ENCODE results near the gene ZPLD1. TPM values are rescaled to one million over a fixed set of nuclear protein-coding genes. Genes with fewer than 3 reads are reported as not detected.

Gene ZPLD1
- total RNA-seq = not detected in 2 replicates

DNA sequence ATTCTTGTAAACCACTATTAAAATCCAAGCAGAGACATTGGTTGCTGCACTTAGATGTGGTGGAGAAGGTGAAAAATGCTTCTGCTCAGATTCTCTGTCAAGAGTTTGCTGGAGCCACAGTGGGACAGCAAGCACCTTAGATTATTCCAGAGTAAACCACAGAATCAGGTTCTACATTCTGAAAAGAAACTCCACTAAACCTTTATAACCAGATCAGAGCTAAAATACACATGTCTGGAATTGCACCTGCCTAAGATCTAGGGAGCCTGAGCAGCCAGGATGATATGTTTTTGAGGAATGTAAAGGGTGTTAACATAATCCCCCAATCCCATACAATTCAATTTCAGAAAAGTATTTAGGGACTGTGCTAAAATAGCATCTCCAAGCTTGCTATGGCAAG is at the start of gene ZPLD1:
TSS of gene ZPLD1 (plus strand) at position 301 of the 400 bp plus-strand sequence. CDS start 3,473 bp downstream, outside the sequence.
- no peak for DNase-seq (ENCODE audit: low read depth in 2 of 2)

DNA sequence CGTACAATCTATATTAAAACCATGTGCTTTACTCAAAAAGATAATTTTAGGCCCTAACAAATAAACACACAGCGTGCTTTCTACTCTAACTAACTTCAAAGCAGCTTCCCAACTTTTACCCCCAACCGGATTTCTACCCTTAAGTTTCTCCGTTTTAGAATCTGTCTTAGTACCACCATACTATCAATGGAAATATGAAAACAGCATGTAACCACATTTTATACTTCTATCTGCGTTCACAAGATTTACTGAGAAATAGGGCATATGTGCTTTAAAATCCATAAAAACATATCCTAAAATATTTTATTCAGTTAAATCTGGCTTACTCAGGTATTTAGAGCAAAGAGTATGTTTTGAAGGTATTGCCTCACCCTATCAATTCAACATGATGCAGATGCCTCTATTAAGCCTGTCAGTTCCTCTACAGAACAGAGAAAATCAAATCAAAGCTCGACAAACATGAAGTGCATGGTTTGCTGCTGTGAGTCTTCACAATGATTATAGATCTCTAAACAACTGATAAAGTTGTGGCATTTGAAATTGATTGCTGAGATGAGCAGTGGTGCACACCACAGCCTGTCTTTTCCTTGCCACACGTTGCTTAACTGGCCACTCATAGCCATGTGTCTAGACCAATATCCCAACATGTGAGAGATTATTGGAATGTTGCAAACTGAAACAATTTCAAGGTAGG is 44.5 kb upstream of the ZPLD1 start:
- DNase-seq (ENCODE audit: low read depth in 2 of 2) = no peak

DNA sequence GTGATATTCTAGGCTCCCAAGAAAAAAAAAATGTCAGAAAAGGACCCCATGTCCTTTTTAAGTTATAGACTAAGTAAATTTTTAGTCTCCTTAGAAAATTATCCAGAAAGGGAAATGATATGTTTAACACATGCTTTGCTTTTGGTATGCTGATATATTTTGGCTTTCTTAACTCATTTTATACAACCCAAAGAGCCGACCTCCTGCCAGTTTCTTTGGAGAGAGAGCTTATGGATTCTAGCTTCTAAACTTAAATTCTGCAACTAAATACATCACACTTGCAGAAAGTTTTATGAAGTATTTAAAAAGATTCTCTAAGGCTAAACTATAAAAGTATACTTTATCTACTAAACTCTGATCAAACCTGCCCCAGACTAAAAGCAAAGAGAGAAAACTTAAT is 43.9 kb upstream of the ZPLD1 start:
- no peak for DNase-seq (ENCODE audit: low read depth in 2 of 2)

DNA sequence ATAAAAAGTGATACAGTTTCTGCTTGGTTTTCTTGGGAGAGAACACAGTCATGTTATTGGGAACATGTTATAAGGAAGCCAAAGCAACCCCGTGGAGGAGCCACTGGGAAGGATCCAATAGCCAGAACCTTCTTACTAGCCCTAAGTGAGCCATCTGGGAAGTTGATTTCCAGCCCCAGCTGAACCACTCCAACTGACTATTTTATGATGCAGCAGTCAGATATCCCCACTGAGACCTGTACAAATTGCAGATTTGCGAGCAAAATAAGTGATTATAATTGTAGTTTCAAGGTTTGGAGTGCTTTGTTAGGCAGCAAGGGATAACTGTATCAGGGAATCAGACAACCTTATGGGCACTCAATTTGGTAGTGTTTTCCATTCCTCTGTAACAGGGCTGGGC is 43.3 kb upstream of the ZPLD1 start:
- no peak for DNase-seq (ENCODE audit: low read depth in 2 of 2)

DNA sequence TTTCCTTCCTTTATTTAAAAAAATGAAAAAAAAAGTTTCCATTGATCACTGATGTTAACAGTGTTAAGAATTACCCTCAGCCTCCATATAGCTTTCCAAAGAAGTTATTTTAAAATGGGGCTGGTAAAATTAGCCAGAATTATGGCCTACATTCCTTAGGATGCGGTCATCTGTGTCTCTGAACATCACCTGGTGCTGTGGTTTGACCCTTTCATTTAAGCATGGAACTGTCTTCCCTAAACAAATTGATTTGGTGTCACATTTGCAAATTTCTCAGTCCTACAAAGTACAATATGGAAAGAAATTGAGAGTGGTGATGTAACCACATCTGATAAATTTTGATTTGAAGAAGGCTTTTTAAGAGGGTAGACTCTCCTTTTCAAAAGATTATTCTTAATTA is 40.3 kb upstream of the ZPLD1 start:
- no peak for DNase-seq (ENCODE audit: low read depth in 2 of 2)

DNA sequence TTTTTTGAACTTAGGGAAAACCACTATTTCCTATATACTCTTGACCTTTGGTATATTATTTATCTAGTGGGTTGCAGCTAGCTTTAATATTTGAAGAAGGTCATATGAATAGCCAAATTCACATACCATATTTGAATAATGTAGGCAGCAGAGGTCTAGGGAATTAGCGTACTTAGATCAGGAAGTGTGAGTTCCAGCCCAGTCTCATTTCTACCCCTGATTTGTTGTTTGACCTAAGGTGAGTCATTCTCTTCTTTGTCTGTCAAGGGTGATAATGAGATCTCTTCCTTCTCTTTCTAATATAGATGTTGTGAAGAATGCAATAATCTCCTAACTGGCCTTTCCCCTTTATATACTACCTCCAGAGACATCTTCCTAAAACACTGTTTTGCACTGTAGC is 36.6 kb upstream of the ZPLD1 start:
- no peak for DNase-seq (ENCODE audit: low read depth in 2 of 2)

DNA sequence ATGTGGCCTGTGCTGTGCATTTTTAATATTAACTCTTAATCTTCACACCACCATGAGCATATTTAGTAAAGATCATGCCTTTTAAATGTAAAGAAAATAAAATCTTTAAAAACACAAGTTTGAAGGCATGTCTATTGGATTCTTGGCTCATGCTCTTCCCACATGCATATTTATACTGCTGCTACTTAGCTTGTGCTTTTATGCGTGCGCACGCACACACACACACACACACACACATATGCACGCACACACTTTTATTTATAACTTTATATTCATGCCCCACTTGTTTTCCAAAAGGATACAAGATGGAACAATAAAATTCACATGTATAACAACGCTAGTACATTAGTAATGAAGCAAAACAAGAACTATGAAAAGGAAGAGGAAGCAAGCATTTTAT is 36.1 kb upstream of the ZPLD1 start:
- DNase-seq (ENCODE audit: low read depth in 2 of 2) = no peak

DNA sequence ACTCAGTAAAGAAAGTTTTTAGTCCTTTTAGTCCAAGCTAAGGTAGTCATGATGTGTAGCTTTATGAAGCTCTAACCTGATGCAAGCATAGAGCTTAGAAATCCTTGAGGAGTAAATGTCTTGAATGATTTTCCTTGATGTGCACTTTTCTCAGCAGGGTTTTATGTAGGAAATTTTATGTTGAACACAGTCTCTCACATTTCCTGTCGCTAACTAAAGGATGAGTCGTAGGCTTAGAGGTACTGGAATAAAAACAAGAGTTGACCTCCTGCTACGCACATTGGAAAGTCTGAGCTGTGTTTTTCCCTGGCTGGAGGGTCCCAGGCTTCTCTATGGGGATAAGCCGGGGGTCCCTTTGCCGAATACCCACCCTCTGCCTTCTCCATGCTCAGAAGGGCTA is 34.7 kb upstream of the ZPLD1 start:
- DNase-seq (ENCODE audit: low read depth in 2 of 2) = no peak

DNA sequence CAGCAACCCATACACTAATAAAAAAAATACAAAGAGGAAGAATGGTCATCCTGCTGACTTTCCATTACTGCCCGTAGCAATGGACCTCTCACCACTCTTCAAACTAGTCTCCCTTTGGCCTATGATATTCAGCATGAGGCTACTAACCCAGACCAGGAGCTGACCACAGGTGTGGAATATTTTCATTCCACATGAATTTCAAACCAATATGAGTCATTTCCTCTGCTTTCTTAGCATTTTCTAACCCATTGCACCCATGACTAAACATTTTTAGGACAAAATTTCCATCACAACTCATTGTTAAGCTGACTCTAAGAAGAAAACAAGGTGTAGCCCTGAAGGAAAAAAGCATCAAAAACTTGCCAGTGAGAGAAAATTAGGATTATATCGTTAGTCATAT is 34.0 kb upstream of the ZPLD1 start:
- peak in 1 of 2 donors; percentile 2 for DNase-seq (ENCODE audit: low read depth in 2 of 2)

DNA sequence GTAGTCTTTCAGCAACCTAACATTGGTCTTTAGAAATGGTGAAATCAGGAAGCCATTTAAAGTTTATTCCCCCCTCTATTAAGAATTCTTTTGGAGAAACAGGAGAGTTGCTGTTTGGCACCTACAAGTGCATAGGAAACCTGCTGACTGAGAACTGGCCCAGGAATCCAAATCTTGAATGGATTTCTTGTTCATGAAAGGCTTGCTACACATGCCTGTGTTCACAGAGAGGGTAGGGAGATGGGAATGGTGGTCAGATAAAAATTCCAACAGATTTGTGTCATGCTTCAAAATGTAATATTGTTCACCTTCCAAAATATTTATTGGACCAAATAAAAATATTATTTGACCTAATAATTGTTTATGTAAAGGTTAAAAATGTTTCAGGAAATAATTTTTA is 24.2 kb upstream of the ZPLD1 start:
- DNase-seq (ENCODE audit: low read depth in 2 of 2) = no peak

DNA sequence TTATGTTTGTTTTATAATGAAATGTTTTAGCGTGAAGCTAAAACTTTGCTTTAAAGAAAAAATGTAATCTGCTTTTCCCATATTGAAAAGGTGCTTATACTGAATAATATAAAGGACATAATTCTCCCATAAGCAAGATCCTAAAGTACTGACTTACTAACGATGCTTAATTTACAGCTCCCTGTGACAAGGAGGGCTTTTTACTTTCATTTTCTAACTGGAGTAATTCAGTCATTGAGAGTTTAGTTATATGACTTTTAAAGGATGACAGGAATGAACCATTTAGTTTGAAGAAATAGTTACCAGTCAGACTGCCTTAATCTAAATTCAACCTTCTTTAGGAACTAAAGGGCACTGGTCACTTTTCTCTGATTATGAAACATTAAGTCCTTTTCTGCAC is 19.3 kb upstream of the ZPLD1 start:
- DNase-seq (ENCODE audit: low read depth in 2 of 2) = no peak

DNA sequence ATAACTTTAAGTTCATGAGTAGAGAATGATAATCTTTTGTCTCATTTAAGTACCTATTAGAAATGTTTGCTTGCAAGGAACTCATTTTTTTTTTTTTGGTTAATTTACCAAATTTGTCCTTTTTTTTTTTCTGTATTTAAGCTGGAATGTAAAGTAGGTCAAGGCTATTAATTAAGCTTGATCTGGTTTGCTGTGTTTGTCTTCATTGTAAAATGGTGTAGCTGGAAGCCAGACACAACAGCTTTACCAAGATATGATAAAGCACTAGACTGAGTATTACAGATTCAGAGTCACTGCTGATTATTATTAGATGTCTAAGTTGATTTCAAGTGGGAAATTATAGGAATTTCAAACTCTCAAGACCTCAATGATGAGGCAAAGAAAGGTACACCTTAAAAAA is 15.0 kb upstream of the ZPLD1 start:
- DNase-seq (ENCODE audit: low read depth in 2 of 2) = no peak

DNA sequence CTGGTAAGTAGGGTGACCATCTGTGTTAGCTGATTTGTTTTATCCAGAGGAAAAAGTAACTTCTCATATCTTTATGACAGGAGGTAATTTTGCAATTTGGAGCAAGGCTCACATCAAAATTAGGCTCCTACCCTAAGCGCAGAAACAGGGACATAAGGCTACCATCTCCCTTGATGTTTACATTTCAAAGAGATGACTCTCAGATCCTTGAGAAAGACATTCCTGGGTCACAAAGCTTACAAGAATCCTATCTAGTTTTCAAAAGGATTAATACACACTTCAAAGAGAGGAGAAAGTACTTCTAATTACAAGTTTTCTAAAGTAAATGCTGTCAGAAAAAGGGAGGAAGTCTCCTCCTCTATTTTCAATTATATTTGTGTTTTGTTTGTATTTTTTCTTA is 7.0 kb downstream of the ZPLD1 start:
- no peak for DNase-seq (ENCODE audit: low read depth in 2 of 2)

DNA sequence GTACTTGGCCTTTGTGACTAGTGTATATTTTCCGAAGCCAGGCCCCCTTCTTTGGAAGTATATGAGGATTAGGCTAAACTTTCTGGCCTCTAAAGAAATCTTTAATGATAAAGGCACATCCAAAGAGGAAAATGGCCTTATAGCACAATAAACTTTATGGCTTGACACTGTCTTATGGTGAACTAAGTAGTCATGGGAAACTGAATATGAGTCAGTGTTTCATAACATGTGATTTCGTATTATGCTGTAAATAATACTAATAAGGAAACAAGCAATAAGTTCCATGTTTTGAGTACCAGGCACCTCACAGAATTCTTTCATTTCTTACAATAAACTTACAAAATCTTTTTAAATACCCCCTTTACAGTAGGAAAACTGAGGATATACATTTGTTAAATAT is 8.2 kb downstream of the ZPLD1 start:
- DNase-seq (ENCODE audit: low read depth in 2 of 2) = no peak

DNA sequence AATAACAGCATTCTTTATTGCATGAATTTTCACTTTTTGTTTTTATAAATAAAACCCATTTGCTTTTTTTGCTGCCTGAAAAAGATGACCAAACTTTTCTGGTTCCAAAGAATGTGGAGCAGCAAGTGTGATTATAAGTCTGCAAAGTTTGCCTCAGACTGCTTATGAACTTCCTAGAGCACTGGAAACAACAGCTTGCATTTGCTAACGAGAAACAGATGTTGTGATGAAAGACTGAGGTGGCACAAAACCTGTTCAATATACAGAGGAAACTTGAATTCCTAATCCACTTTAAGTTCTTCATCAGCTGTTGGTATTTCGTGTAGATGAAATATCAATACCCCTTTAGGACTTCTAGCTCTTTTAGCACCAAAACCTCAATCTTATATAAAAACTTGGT is 9.3 kb downstream of the ZPLD1 start:
- no peak for DNase-seq (ENCODE audit: low read depth in 2 of 2)

DNA sequence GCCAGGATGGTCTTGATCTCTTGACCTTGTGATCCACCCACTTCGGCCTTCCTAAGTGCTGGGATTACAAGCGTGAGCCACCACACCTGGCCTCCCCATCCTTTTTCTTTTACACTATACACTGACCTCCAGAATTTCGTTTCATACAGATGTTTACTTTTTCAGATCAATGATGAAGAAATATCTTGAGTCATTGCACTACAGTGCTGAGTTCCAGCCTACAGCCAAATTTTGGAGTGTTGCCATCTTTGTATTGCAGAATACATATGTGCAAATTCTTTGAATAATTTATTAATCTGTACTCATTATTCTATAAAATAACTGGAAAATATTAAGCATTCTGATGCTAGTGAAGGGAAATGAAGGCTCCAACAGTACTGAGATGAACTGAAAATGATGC is 12.5 kb downstream of the ZPLD1 start:
- DNase-seq (ENCODE audit: low read depth in 2 of 2) = no peak

DNA sequence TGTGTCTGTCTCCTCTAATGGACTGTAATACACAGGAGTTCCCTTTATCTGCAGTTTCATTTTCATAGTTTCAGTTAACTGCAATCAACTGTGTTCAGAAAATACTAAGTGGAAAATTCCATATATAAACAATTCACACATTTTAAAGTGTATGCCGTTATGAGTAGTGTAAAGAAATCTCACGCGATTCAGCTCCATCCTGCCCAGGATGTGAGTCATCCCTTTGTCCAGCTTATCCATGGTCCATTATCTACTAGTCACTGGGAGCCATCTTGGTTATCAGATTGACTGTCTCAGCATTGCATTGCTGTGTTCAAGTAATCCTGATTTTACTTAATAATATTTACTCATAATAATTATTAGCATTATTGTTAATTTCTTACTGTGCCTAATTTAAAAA is 14.5 kb downstream of the ZPLD1 start:
- DNase-seq (ENCODE audit: low read depth in 2 of 2) = peak in 1 of 2 donors; percentile 5

DNA sequence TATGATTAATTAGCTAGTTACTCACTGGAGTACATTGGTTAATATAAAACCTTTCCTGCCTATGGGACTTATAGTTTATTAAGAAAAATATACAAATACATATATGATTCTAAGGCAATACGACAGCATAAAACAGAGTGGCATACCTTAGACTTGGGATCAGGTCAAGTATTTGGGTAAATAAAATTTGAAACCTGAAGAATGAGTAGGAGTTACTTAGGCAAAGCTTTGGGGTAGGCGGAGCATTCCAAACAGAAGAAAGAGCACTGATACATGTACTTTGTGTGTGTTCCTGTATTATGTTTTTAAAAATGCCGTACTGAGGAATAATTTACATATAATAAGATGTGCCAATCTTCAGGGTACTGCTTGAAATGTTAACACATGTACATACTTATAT is 15.1 kb downstream of the ZPLD1 start:
- no peak for DNase-seq (ENCODE audit: low read depth in 2 of 2)

DNA sequence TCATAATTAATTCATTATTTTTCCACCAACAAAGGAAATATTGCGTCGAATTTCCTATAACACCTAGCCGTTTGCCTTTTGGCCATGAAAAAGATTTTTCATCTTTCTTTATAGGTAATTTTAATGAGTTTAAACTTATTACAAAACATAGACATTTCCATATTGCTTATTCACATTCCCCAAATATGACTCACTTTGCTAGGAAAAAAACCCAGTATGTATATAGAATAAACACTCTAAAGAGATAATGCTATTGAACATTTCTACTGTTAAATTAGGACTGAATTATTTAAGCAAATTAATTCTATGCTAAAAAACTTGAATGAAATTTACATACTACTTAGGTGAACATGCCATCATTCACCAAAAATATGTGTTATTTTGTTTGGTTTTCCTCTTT is 16.2 kb downstream of the ZPLD1 start:
- DNase-seq (ENCODE audit: low read depth in 2 of 2) = no peak

DNA sequence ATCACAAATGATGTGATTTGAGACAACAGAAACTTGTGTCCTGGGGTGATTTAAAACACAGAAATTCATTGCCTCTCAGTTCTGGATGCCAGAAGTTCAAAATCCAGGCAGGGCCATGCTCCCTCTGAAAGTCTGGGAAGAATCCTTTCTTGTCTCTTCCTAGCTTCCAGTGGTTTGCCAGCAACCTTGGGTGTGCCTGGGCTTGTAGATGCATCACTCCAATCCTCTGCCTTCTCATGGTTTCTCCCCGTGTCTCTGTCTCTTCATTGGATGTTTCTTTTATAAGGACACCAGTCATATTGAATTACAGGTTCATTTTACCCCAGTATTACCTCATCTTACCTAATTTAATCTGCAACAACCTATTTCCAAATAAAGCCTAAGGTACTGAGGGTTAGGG is 16.7 kb downstream of the ZPLD1 start:
- no peak for DNase-seq (ENCODE audit: low read depth in 2 of 2)

DNA sequence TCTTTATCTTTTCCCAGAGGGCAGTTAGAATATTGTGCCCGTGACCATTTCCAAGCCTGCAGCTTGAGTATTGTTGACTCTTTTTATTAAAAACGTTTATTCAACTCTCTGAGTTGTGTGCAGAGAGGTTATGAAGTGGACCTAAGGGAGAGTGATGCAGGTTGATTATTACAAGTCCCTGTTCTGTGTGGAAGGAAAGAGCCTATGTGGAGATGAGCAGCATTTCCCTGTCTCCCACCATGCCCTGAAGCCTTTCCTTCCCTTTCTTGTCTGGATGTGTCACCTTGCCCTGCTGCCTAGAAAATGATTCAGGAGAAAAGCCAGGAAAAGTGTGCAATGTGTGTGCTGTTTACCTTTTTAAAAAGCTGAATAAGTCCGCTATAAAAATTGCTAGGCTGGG is 19.4 kb downstream of the ZPLD1 start:
- no peak for DNase-seq (ENCODE audit: low read depth in 2 of 2)

DNA sequence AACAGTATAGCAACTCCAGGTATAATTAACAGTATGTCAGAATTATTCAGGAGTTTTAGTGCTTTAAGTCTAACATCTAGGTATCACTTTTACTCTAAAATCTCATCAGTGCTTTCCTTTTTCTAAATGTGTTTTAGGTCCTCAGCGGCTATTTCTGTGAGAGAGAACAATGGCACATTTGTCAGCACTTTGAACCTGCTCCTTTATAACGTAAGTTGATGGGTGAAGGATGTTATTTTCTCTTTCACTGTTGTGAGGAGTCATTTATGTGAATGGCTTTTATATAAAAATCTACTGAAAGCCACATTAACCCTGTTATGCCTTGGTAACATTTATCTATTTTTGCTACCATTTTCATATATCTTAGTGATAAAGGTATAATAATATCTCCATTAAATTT is 22.8 kb downstream of the ZPLD1 start:
- no peak for DNase-seq (ENCODE audit: low read depth in 2 of 2)

DNA sequence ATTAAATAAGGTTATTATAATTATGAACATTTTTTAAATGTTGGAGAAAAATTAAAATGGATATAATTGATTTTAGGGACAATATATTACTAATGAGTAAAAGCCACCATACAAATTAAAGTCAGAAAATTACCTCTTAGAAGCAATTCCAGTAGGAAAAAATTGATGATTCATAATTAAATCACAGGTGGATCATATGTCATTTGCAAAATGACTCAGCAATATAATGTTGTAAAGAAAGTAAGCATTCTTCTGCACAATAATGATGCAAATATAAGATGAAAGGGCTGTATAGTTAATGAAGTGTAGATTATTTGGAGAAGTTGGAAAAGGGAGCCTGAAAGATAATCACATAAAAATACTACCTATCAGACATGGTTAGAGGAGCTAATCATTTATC is 25.8 kb downstream of the ZPLD1 start:
- no peak for DNase-seq (ENCODE audit: low read depth in 2 of 2)

DNA sequence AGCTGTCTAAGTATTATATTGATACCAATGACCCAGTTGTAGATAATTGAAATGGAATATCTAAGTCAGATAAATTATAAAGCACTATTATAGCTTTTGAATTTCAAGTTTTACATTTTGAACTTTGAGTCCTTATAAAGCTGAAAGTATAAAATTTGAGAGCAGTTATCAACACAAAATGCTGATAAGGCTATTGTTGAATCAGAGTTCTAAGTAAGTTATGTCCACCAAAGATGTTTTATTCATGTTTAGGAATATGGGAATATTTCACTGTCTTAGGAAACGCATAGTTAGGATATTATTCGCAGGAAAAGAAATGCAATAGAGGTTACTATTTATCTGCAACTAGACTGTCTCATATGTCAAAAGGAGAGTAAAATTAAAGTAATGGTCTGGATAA is 29.4 kb downstream of the ZPLD1 start:
- DNase-seq (ENCODE audit: low read depth in 2 of 2) = no peak
